ENCODE results near the gene OPTC. TPM values are rescaled to one million over a fixed set of nuclear protein-coding genes. Genes with fewer than 3 reads are reported as not detected.
A peak's percentile ranks its signal among the peaks of the same experiment; 100 is the strongest.

OPTC gene
- polyA plus RNA-seq, 2 of the 4 experiments (the other 2 are of a cell fraction), result not detected

GRCh38 chr1:203450001-203450400, 44.0 kb upstream of the OPTC start:
- ATAC-seq (no peak), DNase-seq (ENCODE audit: low read depth in 1 of 2, low spot score in 1 of 2) (no peak), FAIRE-seq (no peak)
- no peak for TF ChIP-seq MAX (IDR thresholded peaks at IDR 0.05)
- 71% methylated on average over 1 of the region's 1 CpG for WGBS (ENCODE audit: missing lambda C conversion rate)
- H3K27ac ChIP-seq, result no peak overlapping the region
- peaks cover 9% of the 10 kb centered on the region; the same call in 2 of the 3 replicates for H3K9me3 ChIP-seq
- no peak overlapping the region for H3K4me3 ChIP-seq
- H3K4me2 ChIP-seq, result no peak overlapping the region
- no peaks in the 10 kb centered on the region for H3K4me1 ChIP-seq
- POLR2A ChIA-PET, result no interaction called here
- CTCF ChIA-PET, result interaction anchor here (0.7 to 2.2 kb wide), 6 partner anchors 16 to 713 kb away, joined by 3 to 12 read pairs (median 4); no protein-coding TSS in a partner anchor

GRCh38 chr1:203450479-203451149, 43.3 kb upstream of the OPTC start:
- Histone ChIP-seq H3K4me2 (no peak overlapping the region), H3K9me3 (peaks cover 3% of the 10 kb centered on the region; the same call in 1 of the 3 replicates), H3K4me3 (no peak overlapping the region), H3K27ac (no peak overlapping the region), H3K4me1 (no peaks in the 10 kb centered on the region)
- DNase-seq (ENCODE audit: low read depth in 1 of 2, low spot score in 1 of 2) (peak in 1 of 2 experiments; percentile 7), ATAC-seq (peak; percentile 54 to 63; a peak in 3 of 6 replicates), FAIRE-seq (no peak)
- TF ChIP-seq RARB (CRISPR knock-in tag; IDR thresholded peaks at IDR 0.05), result no peak
- no peak for TF ChIP-seq HOXB5 (CRISPR knock-in tag; IDR thresholded peaks at IDR 0.05)
- TF ChIP-seq FOXS1 (CRISPR knock-in tag; IDR thresholded peaks at IDR 0.05), result no peak
- no peak for TF ChIP-seq SMC3 (IDR thresholded peaks at IDR 0.05)
- no peak for TF ChIP-seq NFE2L2 (conservative IDR thresholded peaks at IDR 0.05; ENCODE audit: low read length)
- TF ChIP-seq HOXA7 (CRISPR knock-in tag; IDR thresholded peaks at IDR 0.05), result no peak
- no peak for TF ChIP-seq CHD2 (IDR thresholded peaks at IDR 0.05; ENCODE audit: low read length, partially characterized antibody)
- no peak for TF ChIP-seq HDAC2 (IDR thresholded peaks at IDR 0.05)
- no peak for TF ChIP-seq CTCF (IDR thresholded peaks at IDR 0.05)
- TF ChIP-seq, protein P1, sequence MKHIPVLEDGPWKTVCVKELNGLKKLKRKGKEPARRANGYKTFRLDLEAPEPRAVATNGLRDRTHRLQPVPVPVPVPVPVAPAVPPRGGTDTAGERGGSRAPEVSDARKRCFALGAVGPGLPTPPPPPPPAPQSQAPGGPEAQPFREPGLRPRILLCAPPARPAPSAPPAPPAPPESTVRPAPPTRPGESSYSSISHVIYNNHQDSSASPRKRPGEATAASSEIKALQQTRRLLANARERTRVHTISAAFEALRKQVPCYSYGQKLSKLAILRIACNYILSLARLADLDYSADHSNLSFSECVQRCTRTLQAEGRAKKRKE (CRISPR knock-in tag; IDR thresholded peaks at IDR 0.05; ENCODE audit: low read depth), result no peak
- no peak for TF ChIP-seq EP300 (IDR thresholded peaks at IDR 0.05)
- no peak for TF ChIP-seq PBX3 (IDR thresholded peaks at IDR 0.05)
- no peak for TF ChIP-seq RCOR1 (IDR thresholded peaks at IDR 0.05; ENCODE audit: low read depth, low read length)
- no peak for TF ChIP-seq ESRRA (IDR thresholded peaks at IDR 0.05; ENCODE audit: borderline replicate concordance, low read length)
- no peak for TF ChIP-seq RAD21 (conservative IDR thresholded peaks at IDR 0.05 in 1 of 2, IDR thresholded peaks at IDR 0.05 in 1 of 2)
- TF ChIP-seq CHD4 (IDR thresholded peaks at IDR 0.05; ENCODE audit: borderline replicate concordance), result no peak
- no peak for TF ChIP-seq GATA3 (IDR thresholded peaks at IDR 0.05; ENCODE audit: borderline replicate concordance)
- no peak for TF ChIP-seq POLR2AphosphoS2 (conservative IDR thresholded peaks at IDR 0.05; ENCODE audit: low read length)
- POLR2A ChIA-PET, result no interaction called here
- WGBS (ENCODE audit: missing lambda C conversion rate), result 34% methylated on average over 17 of the region's 17 CpGs
- CTCF ChIA-PET, result interaction anchor here (1.4 to 2.2 kb wide), 4 partner anchors 16 to 183 kb away, joined by 3 to 12 read pairs (median 6); no protein-coding TSS in a partner anchor

All from A549 (cell line).